Stimulated activated CD4-positive, alpha-beta T cell treated with anti-CD3 and anti-CD28 coated beads, Interleukin-1b, Interleukin-23, amount 100 ng/mL, for 4 hours (primary cell): ENCODE measurements around the gene TBL2.
"Not testable (repeated sequence)": the region's sequence is repeated elsewhere in the genome, so short reads cannot be mapped to it uniquely, and the experiment has no call there.

Source experiments
- DNase-seq, 2 donors: peaks; one replicate each; pipeline ENCODE4 v3.0.0-alpha.2; 2020; ENCODE audit warnings: low read depth in 2 of 2

Gene TBL2

DNA sequence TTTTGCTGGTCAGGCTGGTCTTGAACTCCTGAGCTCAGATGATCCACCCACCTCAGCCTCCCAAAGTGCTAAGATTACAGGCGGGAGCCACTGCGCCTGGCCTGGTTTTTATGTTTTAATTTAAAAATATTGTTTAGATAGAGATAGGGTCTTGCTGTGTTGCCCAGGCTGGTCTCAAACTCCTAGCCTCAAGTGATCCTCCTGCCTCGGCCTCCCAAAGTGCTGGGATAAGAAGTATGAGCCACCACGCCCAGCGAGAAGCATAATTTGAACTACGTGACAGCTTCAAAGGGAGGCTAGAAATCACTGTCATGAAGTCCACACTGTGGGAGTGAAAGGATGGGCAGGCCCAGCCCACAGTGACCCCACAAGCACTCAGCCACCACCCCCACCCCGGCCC lies 42.5 kb downstream of the TBL2 start:
- DNase-seq = not testable (repeated sequence)

DNA sequence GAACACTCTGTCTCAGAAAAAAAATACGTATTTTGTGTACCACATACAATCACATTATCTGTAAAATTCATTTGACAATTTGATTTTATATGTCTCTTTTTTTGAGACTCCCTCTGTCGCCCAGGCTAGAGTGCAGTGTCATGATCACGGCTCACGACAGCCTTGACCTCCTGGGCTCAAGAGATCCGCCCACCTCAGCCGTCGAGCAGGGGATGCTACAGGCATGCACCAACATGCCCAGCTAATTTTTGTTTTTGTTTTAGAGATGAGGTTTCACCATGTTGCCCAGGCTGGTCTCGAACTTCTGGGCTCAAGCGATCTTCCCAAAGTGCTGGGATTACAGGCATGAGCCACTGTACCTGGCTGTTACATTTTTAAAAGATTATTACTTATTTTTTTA lies 44.6 kb downstream of the TBL2 start:
- DNase-seq = no peak

DNA sequence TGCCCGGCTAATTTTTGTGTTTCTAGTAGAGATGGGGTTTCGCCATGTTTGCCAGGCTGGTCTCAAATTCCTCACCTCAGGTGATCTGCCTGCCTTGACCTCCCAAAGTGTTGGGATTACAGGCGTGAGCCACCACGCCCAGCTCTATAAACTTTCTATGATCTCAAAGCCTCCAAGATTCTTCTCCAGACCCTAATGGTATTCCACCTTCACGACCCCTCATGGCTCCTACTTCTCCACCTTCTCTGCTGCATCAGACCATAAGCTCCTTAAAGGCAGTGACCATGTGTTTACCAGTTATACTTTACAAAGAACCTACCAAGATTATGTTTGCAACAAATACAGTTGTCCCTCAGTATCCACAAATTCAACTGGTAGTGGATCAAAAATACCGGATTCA lies 46.2 kb downstream of the TBL2 start:
- no peak for DNase-seq

DNA sequence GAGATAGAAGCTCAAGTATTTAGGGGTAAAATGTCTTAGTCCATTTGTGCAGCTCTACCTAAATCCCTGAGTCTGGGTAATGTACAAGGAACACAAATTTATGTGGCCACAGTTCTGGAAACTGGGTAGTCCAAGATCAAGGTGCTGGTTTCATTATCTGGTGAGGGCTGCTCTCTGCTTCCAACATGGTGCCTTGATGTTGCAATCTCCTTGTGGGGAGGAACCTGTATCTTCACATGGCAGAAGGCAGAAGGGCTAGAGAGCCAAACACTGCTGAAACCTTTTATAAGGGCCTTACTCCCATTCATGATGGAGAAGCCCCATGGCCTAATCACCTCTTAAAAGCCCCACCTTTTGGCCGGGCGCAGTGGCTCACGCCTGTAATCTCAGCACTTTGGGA lies 47.6 kb downstream of the TBL2 start:
- DNase-seq = no peak

DNA sequence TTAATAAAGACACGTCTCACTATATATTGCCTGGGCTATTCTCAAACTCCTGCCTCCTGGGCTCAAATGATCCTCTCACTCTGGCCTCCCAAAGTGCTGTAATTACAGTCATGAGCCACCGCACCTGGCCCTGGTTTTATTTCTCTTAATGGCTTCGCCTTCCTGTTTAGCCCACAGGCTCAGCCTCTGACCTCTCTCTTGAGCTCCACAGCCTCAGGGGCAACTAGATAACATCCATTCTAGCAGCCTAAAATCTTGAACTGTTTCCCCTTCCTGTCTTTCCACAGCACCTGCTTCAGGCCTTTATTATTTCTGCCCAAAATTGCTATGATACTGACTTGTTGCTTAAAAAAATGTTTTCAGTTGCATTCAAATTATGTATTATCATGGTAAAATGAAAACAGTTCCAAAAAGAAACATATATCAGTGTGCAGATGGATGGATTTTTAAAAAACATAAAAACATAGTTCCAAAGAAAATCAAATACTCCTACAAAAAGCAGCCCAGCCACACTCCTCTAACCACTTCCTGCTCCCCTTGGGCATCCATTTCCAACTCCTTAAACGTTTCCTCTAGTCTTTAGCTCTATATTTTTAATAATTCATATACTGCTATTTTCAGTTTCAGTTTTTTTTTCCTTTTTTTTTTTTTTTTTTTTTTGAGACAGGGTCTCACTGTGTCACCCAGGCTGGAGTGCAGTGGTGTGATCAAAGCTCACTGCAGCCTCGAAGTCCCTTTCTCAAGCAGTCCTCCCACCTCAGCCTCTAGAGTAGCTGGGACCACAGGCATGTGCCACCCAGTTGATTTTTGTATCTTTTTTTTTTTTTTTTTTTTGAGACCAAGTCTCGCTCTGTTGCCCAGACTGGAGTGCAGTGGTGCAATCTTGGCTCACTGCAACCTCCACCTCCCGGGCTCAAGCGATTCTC lies 51.2 kb downstream of the TBL2 start:
- DNase-seq = no peak

DNA sequence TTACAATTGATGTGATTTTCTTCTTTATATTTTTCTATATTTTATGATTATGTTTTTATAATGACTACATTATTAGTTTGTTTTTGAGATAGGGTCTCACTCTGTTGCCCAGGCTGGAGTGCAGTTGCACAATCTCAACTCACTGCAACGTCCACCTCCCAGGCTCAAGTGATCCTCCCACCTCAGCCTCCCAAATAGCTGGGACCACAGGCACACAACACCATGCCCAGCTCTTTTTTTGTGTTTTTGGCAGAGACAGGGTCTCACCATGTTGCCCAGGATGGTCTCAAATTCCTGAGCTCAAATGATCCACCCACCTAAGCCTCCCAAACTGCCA lies 52.3 kb downstream of the TBL2 start:
- not testable (repeated sequence) for DNase-seq

DNA sequence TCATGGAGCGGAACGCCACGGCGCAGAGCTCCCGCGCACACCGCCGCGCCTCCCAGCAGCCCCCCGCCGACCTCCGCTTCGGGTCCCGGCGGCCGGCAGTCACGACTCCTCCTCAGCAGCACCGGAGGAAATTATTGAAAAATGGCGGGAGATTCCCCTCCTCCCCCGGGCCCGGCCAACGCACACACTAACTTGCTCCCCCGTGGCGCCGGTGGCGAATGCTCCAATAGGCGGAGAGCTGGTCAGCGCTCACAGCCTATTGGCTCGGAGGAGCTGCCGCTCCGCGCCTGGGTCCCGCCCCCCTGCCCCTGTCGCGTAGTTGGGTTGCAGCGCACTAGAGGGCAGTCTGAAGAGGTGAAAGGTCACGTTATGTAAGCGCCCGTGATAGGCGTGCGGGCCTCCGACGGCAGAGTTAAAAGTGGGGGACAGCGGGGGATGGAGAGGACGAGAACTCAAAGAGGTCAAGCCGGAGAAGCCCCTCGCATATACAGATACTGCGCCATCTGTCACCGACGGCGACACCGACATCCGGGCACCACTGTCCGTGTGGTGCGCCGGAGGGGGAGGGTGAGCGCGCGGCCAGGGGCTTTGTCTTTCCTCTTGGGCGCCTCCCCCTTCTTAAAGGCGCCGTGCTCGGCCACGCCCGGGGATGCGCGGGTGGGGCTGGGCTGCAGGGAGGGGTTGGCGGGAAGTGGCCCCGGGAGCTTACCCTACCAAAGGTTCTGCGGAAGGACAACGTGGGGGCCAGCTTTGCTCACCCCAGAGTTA lies 56.1 kb downstream of the TBL2 start, which contains the start of gene BAZ1B:
Gene BAZ1B, minus strand, starts transcription at position 189 of the 768 bp plus-strand sequence. CDS start 360 bp downstream, outside the sequence.
- DNase-seq = peak; percentile 92 to 95

DNA sequence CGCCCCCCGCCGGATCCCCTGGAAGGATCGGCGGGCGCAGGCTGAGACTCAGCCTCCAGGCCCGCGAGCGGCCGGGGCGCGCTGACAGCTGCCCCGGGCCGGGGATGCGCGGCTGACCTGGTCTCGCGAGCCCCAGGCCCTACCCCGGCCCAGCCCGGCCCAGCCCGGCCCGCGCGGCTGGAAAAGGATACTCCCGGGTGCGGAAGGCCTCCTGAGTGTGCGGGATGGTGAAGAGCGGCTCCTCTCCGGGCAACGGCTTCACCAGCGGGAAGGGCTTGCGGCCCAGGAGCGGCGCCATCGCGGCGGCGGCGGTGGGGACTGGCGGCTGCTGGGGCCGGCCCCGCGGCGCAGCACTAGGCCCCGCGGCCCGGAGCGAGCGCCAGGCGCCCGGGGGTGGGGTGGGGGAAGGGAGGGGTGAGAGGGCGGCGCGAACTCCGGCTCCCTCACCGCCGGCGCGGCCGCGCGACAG lies 56.7 kb downstream of the TBL2 start:
- peak in 1 of 2 donors; percentile 69 for DNase-seq

DNA sequence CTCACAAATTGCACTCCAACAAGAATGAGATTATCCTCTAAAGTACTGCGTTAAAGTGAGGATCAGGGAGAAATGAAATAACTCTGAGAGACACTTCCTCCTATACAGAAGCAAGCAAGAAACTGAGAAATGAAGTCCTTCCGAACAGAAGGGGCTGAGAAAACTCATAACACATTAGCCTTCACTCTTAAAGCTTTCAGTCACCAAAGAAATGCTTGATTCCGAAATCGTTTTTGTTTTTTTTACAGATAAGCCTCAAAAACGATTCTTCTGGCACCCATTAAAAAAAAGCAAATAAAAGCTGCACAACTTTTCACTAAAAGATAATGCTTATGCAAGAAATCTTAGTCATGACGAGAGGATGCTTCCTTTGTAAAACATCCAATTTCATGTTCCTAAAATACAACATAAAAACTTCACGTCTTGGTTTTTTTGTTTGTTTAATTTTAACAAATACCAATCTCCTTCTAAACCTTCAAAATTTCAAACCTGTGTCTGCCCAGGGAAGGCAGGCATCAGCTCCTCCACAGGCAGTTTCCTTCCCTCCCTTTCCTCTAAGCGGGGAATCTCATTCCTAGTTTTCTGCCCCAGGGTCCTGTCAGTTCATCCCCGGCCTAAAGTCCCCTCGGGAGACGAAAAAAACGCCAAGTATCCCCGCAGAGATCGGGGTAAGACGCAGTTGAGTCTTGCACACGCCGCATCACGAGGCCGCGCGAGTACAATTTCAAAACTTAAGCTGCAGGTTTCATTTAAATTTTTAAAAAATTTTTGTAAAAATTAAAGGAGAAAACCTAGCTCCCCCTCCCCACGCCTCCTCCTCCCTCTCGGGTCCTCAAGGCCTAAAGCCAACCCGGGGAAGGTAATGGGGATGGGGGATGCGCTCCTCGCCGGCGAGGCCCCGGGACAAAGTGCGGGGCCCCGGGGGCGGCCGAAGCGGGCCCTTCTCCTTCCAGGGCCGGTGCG lies 57.4 kb downstream of the TBL2 start:
- no peak for DNase-seq

DNA sequence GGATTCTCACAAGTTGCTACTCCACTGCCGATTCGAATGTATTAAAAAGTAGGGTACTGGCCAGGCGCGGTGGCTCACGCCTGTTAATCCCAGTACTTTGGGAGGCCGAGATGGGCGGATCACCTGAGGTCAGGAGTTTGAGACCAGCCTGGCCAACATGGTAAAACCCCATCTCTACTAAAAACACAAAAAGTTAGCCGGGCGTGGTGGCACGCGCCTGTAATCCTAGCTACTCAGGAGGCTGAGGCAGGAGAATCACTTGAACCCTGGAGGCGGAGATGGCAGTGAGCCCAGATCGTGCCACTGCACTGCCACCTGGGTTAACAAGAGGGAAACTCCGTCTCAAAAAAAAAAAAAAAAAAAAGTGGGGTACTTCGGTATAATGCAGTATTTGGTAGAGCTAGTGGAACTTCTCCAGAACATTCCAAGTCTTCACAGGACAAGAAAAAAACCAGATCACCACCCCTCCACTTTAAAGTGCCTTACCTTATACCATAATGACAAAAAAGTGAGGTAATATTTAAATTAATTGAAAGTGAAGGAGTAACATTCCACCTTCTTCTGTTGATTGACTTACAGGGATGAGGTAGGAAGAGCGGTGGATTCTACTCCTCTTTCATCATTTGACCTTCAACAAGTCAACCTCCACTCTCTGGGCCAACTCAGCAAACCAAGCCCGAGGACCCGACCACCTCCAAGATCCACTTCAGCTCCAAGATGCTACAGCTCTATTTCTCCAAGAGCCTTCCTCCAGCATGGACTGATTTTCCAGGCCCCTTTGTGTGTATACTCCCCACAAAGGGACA lies 58.3 kb downstream of the TBL2 start:
- no peak for DNase-seq

DNA sequence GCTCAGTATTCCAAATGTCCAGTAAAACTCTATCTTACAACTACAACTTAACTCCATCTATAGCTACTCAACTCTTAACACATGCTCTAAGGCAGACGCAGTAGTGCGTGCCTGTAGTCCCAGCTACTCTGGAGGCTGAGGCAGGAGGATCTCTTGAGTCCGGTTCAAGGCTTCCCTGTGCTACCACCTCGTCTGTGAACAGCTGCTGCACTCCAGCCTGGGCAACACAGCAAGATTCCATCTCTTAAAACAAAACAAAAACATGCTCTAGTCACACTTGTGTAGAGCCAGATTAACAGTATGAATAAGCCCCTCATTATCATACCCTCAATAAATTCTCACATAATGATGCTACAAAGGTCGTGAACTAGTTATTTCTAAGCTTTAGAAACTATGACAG lies 59.9 kb downstream of the TBL2 start:
- DNase-seq = no peak
